ENCODE measurements around the gene NOB1.

The NOB1 gene

GRCh38 chr16:69725480-69726312 lies 29.0 kb downstream of the NOB1 start:
- DNase-seq, result peak in 1 of 10 donors; percentile 79
- intact Hi-C loops (cut with DNase I), result no loop called here

DNA sequence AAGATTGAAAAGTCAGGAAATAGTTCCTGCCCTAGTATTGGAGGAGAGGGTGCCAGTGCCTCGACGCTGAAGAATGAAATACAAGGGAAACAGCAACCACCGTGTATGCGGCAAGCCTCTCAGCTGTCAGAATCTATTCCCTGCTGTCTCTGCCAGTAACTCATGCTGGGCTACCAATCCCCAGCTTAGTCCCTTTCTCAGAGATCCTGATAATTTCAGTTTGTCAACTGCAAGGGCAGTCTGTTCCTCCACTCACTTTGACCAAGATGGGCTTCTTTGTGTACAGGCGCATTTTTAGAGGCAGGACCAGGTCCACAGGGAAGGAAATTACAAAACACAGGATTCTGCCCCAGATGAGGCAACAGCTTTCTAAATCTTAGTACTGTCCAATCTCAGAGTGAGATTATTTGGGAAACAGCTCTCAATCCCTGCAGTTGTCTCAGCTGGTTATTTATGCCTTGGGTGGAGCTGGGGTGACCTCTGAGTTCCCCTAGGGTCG lies 29.7 kb downstream of the NOB1 start:
- intact Hi-C loops (cut with DNase I), result no loop called here
- DNase-seq, result peak in 1 of 10 donors; percentile 27

DNA sequence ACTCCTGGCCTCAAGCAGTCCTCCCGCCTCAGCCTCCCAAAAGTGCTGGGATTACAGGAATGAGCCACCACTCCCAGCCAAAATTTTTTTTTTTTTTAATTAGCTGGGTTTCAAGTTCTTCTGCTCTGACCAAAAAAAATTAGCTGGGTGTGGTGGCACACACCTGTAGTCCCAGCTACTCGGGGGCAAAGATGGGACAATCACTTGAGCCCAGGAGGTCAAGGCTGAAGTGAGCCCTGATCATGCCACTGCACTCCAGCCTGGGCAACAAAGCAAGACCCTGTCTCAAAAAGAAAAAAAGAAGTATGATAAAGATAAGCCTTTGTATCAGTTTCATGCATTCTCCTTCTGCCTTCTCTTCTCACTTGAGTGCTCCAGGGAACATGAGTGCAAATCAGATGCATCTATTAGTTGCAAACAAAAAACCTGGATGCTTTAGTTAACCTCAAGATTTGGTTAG lies 30.3 kb downstream of the NOB1 start:
- intact Hi-C loops (cut with DNase I), result no loop called here
- DNase-seq, result peak in 1 of 10 donors; percentile 50

DNA sequence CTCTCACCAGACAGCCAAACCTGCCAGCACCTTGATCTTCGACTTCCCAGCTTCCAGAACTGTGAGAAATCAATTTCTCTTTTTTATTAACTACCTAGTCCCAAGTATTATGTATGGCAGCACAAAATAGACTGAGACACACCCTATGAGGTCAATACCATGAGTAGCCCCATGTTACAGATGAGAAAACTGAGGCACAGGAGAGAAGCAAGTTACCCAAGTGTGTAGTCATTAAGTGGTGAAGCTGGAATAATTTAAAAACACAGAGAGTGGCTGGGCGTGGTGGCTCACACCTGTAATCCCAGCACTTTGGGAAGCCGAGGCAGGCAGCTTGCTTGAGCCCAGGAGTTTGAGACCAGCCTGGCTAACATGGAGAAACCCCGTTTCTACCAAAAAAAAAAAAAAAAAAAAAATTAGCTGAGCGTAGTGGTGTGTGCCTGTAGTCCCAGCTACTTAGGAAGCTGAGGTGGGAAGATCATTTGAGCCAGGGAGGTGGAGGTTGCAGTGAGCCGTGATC lies 33.2 kb downstream of the NOB1 start:
- intact Hi-C loops (cut with DNase I), result no loop called here
- DNase-seq, result no peak

DNA sequence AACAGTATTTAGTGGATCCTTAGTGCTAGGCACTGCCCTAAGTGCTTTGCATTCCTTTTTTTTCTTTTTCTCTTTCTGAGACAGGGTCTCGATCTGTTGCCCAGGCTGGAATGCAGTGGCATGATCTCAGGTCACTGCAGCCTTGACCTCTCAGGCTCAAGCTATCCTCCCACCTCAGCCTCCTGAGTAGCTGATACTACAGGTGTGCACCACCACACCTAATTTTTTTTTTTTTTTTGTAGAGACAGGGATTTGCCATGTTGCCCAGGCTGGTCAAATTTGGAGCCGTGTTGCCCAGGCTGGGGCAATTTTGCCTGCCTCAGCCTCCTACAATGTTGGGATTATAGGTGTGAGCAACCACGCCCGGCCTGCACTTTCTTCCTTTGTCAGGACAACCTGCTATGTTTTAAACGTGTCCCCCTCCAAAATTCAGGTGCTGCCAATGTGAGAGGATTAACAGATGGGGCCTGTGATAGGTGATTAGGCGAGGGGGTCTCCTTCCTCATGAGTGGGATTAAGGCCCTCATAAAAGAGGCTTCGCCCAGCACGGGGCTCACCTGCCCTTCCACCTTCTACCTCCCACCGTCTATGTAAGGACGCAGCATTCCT lies 33.8 kb downstream of the NOB1 start:
- intact Hi-C loops (cut with DNase I), result no loop called here
- DNase-seq, result no peak

DNA sequence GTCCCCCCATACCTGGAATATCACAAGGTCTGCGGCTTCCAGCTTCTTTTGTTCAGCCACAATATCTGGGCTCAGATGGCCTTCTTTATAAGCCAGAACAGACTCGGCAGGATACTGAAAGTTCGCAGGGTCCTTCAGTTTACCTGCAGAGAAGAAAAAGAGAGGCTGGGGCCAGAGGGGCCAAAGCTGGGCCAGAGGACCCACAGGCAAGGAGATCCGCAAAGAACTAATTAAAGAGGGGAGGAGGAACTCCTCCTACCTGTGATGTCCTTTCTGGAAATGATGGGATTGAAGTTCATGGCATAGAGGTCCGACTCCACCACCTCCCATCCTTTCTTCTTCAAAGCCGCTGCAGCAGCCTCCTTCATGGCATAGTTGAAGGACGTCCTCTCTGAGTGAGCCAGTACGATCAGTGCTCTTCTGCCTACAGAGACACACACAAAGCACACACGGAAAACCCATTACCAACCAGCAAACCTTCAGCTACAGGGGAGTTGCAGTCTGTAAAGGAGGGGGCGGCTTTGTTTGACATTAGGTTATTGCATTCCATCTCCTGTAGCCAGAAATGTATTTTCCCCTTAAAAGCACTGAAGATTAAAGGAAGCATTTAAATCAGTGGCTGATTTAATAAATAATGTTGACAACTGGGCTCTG lies 36.5 kb downstream of the NOB1 start:
- no peak for DNase-seq
- intact Hi-C loops (cut with DNase I), result no loop called here

GRCh38 chr16:69717066-69717465 lies 37.7 kb downstream of the NOB1 start:
- intact Hi-C loops (cut with DNase I), result no loop called here
- no peak for DNase-seq

GRCh38 chr16:69712914-69713581 lies 41.7 kb downstream of the NOB1 start:
- intact Hi-C loops (cut with DNase I), result no loop called here
- DNase-seq, result no peak

DNA sequence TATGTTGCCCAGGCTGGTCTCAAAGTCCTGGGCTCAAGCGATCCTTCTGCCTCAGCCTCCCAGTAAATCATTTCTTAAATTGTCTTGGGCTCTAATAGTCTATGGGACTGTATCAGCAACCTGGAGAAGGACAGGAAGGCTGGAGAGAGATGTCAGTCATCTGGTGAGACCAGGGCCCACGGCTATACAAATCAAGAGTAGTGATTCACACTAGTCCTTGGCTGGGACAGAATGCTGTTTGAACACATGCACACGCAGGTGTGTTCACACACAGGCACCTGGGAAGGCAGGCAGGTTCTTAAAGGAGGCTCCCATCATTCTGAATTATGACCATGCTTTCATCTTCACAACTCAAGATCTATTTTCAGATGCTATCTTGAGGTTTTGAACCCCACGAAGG lies 42.4 kb downstream of the NOB1 start:
- no peak for DNase-seq
- intact Hi-C loops (cut with DNase I), result no loop called here

GRCh38 chr16:69711115-69711740 lies 43.5 kb downstream of the NOB1 start:
- intact Hi-C loops (cut with DNase I), result no loop called here
- DNase-seq, result no peak

GRCh38 chr16:69709456-69710084 lies 45.2 kb downstream of the NOB1 start:
- DNase-seq, result no peak
- intact Hi-C loops (cut with DNase I), result loop anchor here (2.0 kb wide), 2 partner anchors 45 to 313 kb away; partner anchors contain the start of gene NOB1

DNA sequence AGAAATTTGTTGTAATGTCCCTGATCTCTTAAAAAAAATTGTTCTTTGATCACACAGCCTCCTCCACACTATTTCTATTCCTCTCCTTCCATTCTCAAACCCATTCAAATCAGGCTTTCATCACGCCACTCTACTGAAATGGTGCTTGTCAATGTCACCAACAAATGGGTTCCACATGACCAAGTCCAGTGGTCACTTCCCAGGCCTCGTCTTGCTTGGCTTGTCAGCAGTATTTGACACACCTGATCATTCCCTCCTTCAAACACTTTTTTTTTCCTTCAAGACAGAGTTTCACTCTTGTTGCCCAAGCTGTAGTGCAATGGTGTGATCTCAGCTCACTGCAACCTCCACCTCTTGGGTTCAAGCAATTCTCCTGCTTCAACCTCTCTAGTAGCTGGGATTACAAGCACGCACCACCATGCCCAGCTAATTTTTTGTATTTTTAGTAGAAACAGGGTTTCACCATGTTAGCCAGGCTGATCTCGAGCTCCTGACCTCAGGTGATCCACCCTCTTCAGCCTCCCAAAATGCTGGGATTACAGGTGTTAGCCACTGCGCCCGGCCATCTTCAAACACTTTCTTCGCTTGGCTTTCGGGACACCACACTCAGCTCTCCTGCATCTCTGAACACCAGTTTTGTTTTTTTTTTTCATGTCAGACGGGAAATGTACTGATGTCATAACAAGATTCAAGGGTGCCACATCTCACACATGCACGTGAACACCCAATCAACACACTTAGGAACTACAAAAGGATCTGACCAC lies 46.6 kb downstream of the NOB1 start:
- DNase-seq, result no peak
- intact Hi-C loops (cut with DNase I), result loop anchor here (2.0 kb wide), 2 partner anchors 47 to 311 kb away; partner anchors contain the start of gene NOB1

GRCh38 chr16:69706975-69707340 lies 47.8 kb downstream of the NOB1 start:
- intact Hi-C loops (cut with DNase I), result no loop called here
- no peak for DNase-seq

- no peak for DNase-seq
- intact Hi-C loops (cut with DNase I), result no loop called here
Measured at GRCh38 chr16:69706256-69706974, 48.3 kb downstream of the NOB1 start.

DNA sequence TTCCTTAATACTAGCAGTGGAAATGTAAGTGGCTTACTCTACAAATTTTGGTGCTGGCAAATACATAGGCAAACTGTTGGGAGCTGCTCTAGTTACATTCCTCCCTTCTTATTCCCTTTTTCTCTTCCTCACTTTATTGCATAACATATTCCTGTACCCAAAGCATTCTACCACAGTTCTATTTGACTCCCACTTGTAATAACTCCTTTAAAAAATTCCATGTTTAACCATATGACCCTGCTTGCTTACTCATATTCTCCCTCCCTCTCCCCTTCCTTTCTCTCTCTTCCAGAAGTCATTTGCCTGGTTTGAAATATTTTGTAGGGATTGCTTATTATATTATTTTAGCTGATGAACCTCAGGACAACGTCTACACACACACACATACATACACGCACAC lies 51.1 kb downstream of the NOB1 start:
- DNase-seq, result no peak
- intact Hi-C loops (cut with DNase I), result no loop called here

DNA sequence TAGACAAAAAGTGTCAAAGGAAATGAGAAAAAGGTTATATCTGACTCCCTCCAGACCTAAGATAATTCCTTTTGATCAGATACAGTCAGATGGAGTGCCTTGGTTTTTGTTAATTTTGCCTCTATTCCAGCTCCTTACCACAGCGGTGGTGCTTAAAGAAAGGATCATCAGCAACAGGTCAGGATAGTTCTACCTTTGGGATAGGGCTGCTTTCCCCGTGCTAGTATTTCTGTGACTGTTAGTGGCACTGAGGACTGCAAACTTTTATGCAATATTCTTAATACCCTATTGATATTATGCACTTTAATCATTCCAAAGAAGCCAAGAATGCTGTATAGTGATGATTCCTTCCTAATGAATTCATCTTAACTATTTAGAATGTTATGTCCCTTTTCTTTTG lies 52.9 kb downstream of the NOB1 start:
- no peak for DNase-seq
- intact Hi-C loops (cut with DNase I), result no loop called here

DNA sequence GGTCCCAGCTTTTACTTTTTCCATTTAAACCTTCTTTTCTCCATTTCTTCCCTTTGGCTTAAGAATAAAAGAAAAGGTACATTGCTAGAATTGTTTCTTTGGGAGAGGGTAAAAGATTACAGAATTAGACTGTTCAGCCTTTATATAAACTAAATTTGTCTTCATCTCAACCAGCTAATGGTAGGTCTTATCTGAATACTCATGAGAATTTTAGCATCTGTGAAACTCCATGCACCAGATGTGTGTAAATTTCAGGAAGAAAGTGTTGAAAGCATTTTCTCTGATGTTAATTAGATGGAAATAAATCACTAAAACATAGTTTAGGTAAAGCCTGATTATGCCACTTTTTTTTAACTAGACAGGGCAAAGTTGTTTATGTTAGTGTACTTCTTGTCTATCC lies 53.3 kb downstream of the NOB1 start:
- DNase-seq, result no peak
- intact Hi-C loops (cut with DNase I), result no loop called here

GRCh38 chr16:69699915-69700314 lies 54.8 kb downstream of the NOB1 start:
- DNase-seq, result no peak
- intact Hi-C loops (cut with DNase I), result no loop called here
